Measurements from ENCODE around the gene ZIC1. TPM values are rescaled to one million over a fixed set of nuclear protein-coding genes. Genes with fewer than 3 reads are reported as not detected.
A peak's percentile ranks its signal among the peaks of the same experiment; 100 is the strongest.

ZIC1 gene
- total RNA-seq, 4 donors from 2014 or later, result not detected

DNA sequence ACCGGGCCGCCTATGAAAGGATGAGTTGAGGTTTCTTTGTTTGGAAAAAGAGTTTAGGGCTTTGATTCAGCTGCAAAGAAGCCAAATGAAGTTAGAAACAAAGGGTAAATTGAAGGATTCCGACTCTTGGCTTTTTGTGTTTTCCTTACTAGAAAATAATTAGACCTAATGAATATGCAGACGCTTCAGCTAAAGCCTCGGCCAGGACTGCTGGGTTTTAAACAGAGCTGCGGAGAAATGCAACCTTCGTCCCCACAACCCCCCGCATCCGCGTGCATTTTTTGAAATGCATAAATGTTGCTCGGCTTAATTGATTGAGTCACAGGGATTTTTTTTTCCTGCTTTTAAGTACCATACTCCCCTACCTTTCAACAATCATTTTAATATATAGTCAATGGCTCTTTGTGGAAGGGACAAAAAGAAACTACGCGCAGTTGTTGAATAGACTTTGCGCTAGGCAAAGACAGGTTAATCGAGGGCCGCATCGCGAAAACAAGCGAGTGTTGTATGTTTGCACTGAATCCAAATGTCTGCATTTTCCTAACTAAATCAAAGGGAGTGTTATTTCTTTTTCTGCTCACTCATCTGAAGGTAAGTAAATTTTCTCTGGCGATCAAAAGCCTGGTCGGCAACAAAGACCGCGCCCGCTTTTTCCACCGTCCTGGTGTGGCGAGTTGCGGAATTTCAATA lies 1.5 kb upstream of the ZIC1 start:
- no peak for TF ChIP-seq POLR2AphosphoS5 (IDR thresholded peaks at IDR 0.05)
- TF ChIP-seq, protein P1, sequence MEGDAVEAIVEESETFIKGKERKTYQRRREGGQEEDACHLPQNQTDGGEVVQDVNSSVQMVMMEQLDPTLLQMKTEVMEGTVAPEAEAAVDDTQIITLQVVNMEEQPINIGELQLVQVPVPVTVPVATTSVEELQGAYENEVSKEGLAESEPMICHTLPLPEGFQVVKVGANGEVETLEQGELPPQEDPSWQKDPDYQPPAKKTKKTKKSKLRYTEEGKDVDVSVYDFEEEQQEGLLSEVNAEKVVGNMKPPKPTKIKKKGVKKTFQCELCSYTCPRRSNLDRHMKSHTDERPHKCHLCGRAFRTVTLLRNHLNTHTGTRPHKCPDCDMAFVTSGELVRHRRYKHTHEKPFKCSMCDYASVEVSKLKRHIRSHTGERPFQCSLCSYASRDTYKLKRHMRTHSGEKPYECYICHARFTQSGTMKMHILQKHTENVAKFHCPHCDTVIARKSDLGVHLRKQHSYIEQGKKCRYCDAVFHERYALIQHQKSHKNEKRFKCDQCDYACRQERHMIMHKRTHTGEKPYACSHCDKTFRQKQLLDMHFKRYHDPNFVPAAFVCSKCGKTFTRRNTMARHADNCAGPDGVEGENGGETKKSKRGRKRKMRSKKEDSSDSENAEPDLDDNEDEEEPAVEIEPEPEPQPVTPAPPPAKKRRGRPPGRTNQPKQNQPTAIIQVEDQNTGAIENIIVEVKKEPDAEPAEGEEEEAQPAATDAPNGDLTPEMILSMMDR (IDR thresholded peaks at IDR 0.05), result no peak
- TF ChIP-seq EP300 (IDR thresholded peaks at IDR 0.05; ENCODE audit: low read depth), result no peak
- TF ChIP-seq POLR2A (IDR thresholded peaks at IDR 0.05), result no peak
- intact Hi-C loops (cut with DNase I; ENCODE audit: low total_unique reads), result no loop called here

DNA sequence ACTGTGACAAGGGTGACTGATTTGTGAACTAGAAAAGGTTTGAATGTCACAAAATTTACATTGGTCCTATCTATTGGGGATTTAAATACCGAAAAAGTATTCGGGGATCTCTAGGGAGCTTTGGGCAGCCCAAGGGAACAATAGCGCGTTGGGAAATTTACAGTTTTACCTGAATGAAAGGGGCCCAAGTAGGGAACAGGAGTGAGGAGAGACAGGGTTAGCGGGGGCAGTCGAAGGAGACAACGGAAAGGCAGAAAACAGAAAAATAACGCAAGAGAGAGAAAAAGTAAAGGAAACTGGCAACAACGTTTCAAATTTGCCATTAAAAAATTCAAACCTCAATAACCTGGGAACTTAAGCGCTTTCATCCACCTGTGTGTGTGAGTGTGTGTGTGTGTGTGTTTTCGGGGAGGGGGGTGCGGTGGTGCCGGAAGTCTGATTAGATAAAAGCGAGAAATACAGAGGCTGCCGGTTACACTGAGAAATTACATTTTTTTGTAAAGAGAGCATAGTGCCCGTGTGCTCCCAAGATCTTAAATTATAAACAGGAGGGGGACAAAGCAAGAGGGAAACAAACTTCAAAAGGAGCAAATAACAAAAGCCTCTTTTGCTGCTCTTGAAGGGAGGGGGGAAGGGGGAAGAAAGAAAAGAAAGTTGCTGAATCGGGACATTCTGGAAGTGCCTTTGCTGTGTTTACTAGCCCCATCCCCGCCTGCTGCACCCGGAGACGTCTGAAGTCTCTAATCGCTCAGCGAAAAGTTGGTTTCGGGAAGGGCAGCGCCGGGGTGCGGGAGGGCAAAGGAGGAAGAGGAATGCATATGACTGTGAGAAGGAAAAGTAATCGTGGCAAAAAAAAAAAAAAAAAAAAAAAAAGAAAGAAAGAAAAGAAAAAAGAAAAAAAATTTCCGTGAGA lies 721 bp upstream of the ZIC1 start:
- H3K9me3 ChIP-seq, result no peaks in the 10 kb centered on the region
- no peaks in the 10 kb centered on the region for H3K36me3 ChIP-seq
- H3K27me3 ChIP-seq, result peaks cover 100% of the 10 kb centered on the region
- H3K4me1 ChIP-seq, result peaks cover 5 to 35% (median 25%) of the 10 kb centered on the region in 4 donors
- intact Hi-C loops (cut with DNase I; ENCODE audit: low total_unique reads) (no loop called here), in situ Hi-C loops (cut with MboI; ENCODE audit: low pct_ligation_motif_present in 1 of 4, low pct_unique_long_range_greater_than_20kb in 1 of 4, low sequenced_read_pairs in 3 of 4) (no loop called here)
- DNase-seq, result no peak
- WGBS, 2 donors (ENCODE audit: low coverage in 1 of 2), result 13 to 23% methylated on average over 11 to 28 of the region's 28 CpGs
- no peak overlapping the region for H3K4me3 ChIP-seq
- TF ChIP-seq POLR2AphosphoS5 (IDR thresholded peaks at IDR 0.05), result no peak
- TF ChIP-seq, protein P1 (IDR thresholded peaks at IDR 0.05), result no peak
- no peak for TF ChIP-seq POLR2A (IDR thresholded peaks at IDR 0.05)
- no peak for TF ChIP-seq EP300 (IDR thresholded peaks at IDR 0.05; ENCODE audit: low read depth)
- H3K27ac ChIP-seq, result no peak overlapping the region

More for the DNA sequence above, 1.5 kb upstream of the ZIC1 start:
- no peak overlapping the region for H3K27ac ChIP-seq
- H3K9me3 ChIP-seq, result no peaks in the 10 kb centered on the region
- peaks cover 100% of the 10 kb centered on the region for H3K27me3 ChIP-seq
- H3K4me3 ChIP-seq, result no peak overlapping the region
- in situ Hi-C loops (cut with MboI; ENCODE audit: low pct_ligation_motif_present in 1 of 4, low pct_unique_long_range_greater_than_20kb in 1 of 4, low sequenced_read_pairs in 3 of 4), result no loop called here
- H3K4me1 ChIP-seq, result peaks cover 0 to 28% (median 20%) of the 10 kb centered on the region in 4 donors
- H3K36me3 ChIP-seq, result no peaks in the 10 kb centered on the region
- no peak for DNase-seq
- 20 to 31% methylated on average over 24 to 27 of the region's 27 CpGs for WGBS, 2 donors (ENCODE audit: low coverage in 1 of 2)

DNA sequence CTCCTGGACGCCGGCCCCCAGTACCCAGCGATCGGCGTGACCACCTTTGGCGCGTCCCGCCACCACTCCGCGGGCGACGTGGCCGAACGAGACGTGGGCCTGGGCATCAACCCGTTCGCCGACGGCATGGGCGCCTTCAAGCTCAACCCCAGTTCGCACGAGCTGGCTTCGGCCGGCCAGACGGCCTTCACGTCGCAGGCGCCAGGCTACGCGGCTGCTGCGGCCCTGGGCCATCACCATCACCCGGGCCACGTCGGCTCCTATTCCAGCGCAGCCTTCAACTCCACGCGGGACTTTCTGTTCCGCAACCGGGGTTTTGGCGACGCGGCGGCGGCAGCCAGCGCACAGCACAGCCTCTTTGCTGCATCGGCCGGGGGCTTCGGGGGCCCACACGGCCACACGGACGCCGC lies 956 bp downstream of the ZIC1 start:
- intact Hi-C loops (cut with DNase I; ENCODE audit: low total_unique reads), result no loop called here
- Histone ChIP-seq H3K9me3 (no peaks in the 10 kb centered on the region), H3K4me1 (peaks cover 7 to 38% (median 27%) of the 10 kb centered on the region in 4 donors), H3K36me3 (no peaks in the 10 kb centered on the region), H3K27me3 (peaks cover 100% of the 10 kb centered on the region), H3K4me3 (peak overlapping the region in 2 of 4 donors; percentile 15 to 28), H3K27ac (no peak overlapping the region)
- DNase-seq, result no peak
- WGBS, 2 donors (ENCODE audit: low coverage in 1 of 2), result 49% methylated on average over 40 of the region's 52 CpGs; no CpG with 5 or more reads in 1 of the 2 donors
- no peak for TF ChIP-seq POLR2AphosphoS5 (IDR thresholded peaks at IDR 0.05)
- TF ChIP-seq POLR2A (IDR thresholded peaks at IDR 0.05), result no peak
- TF ChIP-seq, protein P1 (IDR thresholded peaks at IDR 0.05), result no peak
- no peak for TF ChIP-seq EP300 (IDR thresholded peaks at IDR 0.05; ENCODE audit: low read depth)
- in situ Hi-C loops (cut with MboI; ENCODE audit: low pct_ligation_motif_present in 1 of 4, low pct_unique_long_range_greater_than_20kb in 1 of 4, low sequenced_read_pairs in 3 of 4), result no loop called here
